CD1c-positive myeloid dendritic cell (primary cell): Measurements from ENCODE around the gene SLC29A3.
A peak's percentile ranks its signal among the peaks of the same experiment; 100 is the strongest.
"Not testable (repeated sequence)": the region's sequence is repeated elsewhere in the genome, so short reads cannot be mapped to it uniquely, and the experiment has no call there.

Experiments
- DNase-seq: peaks from one replicate; pipeline ENCODE4 v3.0.0-alpha.2; 2016; ENCODE audit errors: extremely low spot score

The SLC29A3 gene

DNA sequence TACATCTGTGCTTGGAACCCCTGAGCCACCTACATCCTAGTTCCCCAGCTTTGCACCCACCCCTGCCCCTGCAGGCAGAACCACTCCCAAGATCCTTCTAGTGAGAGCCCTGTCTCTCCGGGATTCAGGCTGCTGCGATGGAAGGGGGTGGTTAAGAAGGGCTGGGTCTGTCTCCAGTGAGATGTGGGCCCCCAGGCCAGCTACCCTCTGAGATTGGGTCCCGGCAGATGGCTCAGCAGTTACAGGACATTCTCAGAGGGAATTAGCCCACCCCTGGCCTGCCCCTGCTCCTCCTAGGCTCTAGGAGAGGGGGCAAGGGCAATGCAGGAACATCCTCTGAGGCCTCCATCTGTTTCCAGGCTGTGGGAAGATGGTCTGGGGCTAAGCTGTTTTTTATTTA lies 27.7 kb downstream of the SLC29A3 start:
- no peak for DNase-seq

DNA sequence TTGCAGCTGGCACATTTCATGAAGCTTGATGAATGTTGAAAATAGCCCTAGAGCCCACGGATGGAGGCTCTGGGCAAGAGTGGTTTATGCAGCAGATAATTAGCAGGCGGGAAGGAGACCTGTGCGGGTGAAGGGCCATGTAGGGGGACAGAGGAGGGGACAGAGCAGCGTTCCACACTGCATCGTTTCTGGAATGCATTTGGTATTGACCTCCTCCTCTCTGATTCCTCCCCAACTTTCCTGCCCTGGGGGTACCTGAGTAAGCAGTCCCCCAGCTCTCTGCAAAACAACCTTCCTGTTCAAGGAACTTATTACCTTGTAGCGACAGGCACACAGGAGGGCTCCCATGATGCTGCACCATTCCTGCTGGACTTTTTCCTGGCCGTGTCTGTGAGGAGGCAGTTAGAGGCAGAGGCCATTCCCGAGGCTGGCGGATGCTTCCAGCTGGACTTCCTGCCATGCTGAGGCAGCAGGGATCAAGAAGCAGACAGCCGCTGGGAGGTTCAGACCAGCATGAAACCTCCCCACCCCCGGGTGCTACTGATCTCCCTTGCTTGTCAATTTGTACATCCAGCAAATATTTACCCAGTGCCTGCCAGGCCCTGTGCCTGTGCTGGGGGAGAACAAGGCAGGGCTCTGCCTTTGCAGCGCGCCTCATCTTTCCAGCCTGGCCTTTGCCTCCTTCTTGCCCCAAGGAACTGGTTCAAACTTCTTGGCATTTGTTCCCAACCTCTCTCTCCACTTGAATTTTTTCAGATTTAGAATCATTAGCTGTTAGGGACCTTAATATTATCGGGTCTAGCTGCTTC lies 28.7 kb downstream of the SLC29A3 start:
- no peak for DNase-seq

DNA sequence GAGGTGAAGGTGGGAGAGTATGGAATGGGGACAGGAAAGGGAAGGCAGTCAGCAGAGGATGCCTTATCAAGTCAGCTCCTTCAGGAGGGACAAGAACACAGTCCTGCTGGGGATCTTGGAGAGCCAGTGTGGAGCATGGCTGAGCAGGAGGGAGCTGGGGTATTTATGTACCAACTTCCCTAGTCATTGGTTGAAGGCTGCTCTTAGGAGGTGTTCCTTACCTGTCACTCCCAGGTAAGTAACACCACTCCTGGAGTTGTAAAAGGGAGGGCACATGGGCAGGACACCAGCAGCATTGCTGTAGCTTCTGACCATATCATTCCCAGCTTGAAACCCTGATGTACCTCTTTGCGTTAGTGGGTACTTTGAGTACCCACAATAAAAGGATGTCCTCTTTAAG lies 29.8 kb downstream of the SLC29A3 start:
- no peak for DNase-seq

DNA sequence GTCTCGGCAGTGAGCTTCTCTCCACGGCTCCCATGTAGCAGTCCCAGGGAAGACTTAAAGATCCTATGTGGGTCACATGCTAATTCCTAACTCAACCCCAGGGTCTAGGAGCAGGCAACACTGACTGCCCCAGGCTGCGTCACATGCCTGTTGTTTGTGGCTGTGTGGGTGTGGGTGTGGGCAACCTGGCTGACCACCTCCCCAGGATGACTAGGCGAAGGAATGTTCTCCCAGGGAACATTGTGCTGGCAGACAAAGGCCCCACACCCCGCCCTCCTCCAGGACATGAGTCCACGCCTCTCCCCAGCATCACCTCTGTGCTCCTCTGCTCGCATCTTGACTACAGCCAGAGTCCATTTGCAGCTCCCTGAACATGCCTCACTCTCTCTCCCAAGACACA lies 30.3 kb downstream of the SLC29A3 start:
- no peak for DNase-seq

DNA sequence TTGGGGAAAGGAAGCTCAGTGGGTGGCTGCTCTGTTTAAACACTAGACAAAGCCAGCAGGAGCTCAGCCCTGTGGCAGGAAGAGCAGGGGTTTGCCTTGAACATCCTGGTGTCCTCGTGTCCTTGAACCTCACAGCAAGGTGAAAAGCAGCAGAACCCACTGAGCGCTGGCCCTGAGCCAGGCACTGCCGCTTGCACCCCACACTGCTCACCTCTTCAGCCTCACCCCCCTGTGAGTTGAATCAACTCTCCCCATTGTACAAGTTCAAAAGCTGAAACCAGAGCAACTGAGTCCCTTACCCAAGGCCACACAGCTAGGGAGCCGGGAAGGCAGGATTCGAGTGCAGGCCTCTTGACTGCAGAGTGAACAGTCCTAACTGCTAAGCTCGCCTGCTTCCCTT lies 32.0 kb downstream of the SLC29A3 start:
- no peak for DNase-seq

DNA sequence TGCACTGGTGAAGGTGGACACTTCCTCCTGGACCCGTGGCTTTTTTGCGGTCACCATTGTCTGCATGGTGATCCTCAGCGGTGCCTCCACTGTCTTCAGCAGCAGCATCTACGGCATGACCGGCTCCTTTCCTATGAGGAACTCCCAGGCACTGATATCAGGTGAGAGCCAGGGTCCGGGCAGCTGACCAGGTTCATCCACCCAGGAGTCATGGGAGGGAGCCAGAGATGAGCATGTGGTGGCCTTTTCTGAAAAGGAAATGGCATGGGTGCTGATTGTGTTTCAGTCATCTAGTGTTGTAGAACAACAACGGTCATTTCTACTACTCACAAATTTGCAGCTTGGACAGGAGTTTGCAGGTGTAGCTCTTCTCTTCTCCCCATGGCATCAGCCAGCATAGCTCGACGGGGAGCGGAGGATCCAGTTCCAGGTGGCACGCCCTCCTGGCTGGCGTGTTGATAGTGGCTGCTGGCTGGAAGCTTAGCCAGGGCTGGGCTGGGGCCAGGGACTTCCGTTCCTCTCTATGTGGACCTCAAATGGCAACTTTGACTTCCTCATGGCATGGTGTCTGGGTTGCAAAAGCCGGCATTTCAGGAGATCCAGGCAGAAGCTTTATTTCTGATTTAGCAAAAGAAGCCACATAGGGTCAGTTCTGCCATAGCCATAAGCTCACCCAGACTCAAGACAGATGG lies 32.7 kb downstream of the SLC29A3 start:
- peak; percentile 48 for DNase-seq

DNA sequence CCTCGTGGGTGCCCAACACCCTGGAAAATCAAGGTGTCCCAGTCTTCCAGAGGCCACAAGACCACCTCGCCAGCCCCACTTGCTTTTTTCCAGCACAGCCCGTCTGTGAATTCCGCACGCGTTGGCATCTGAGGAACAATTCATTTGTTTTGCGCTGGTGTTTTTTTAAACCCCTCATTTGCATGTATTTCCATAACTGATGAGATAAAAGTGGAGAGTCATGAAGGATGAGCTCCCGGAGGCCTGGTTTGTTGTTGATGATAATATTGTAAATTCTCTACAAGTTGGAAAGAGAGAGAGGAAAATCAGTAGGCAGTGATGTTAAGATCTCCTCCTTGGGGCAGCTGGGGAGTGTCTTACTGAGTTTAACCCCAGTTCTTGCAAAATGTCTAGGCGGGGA lies 34.6 kb downstream of the SLC29A3 start:
- DNase-seq = no peak

DNA sequence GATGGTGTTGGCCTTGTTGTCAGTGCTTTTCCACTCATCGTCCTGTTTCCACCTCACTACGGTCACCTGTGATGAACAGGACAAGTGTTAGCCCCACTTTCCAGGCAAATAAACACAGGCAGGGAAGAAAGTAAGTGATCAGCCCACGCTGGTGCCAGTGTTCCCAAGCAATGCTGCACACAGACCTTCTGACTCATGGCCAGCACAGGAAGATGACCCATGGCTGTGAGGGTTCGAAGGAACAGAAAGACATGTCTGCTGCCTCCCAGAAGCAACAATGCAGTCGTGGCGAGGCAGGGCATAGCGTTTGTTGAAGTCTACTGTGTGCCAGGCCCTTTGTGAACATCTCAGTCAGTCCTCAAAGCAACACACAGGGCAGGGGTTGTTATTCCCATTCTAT lies 35.7 kb downstream of the SLC29A3 start:
- DNase-seq = no peak

DNA sequence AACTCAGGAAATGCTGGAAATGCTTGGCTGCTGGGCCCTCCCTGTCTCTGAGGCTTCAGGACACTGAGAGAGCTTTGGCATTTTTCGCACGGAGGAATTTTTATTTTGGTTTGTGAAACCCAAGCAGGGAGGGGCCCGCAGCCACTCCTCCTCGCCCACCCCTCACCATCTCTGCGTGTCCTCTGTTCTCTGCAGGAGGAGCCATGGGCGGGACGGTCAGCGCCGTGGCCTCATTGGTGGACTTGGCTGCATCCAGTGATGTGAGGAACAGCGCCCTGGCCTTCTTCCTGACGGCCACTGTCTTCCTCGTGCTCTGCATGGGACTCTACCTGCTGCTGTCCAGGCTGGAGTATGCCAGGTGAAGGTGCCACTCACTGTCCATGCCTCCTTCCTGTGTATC lies 36.8 kb downstream of the SLC29A3 start:
- DNase-seq = no peak

DNA sequence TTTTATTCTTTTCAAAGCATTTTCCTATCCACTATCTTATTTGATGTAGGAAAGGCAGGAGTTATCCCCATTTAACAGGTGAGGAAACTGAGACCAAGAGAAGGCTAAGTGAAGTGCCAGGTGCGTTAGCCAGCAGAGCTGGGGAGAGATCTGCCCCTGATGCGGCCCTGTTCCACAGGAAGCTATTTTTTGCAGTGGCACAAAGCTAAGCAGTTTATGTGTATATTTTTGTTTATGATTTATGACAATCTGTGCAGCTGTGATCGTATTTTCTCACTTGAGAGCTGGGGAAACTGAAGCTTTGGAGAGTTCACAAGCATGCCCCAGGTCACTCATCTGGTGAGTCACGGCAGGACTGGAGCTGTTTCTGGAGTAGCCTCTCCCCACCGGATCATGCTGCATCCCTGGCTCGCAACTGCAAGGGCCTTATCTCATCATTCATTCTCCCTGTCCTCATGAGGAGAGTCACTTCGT lies 38.8 kb downstream of the SLC29A3 start:
- peak; percentile 32 for DNase-seq

DNA sequence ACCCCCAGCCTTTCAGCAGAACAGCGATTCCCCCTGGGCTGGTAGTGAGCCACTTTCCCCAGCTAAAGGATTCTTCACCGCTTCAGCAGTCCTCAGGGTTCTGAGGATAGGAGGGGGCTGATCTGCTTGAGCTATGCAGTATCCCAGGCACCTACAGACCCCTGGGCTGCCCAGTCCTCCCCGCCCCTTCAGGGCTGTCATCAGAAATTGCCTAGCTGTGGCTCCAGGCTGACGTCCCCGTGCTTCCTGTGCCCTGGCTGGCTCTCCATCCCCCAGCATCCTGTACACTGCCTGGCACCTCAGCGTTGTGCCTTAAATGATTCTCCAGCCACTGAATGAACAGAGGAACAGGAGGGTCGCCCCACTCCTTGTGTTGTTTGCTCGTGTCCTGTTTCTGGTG lies 39.2 kb downstream of the SLC29A3 start:
- no peak for DNase-seq

DNA sequence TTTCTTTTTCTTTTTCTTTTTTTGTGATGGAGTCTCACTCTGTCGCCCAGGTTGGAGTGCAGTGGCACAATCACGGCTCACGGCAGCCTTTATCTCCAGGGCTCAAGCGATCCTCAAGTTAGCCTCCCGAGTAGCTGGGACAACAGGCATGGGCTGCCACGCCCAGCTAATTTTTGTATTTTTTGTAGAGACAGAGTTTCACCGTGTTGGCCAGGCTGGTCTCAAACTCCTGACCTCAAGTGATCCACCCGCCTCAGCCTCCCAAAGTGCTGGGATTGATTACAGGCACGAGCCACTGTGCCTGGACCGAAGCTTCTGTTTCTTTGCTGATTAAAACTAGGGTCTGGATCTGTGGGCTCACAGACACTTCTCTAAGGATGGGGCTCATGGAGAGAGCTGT lies 39.8 kb downstream of the SLC29A3 start:
- not testable (repeated sequence) for DNase-seq

DNA sequence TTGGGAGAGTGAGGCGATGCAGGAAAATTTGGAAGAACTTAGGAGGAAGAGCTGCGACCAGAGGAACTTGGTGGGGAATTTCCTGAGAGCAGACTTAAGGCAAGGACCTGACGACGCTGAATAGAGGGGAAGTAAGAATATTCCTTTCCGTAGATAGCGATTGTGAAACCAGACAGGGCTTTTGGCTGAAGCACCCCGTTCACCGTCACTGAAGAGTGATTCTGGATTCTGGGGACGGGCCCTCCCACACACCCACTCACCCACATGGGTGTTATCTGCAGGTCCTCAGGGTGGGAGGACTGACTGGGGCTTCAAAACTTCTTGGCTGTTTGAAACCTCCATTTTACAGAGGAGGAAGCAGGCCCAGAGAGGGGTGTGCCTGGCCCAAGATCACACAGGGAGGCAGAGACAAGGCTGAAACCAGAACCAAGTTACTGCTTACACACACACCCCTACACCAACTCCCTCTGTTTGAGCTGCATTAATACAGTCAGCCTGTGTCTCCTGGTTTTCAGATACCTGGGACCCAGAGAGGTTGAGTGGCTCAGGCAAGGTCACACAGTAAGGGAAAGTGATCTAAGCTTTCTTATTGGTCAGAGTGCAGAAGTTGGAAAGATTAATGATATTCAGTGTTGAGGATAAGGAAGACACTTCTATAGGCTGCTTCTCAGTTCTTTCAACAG lies 40.4 kb downstream of the SLC29A3 start:
- peak; percentile 96 for DNase-seq

DNA sequence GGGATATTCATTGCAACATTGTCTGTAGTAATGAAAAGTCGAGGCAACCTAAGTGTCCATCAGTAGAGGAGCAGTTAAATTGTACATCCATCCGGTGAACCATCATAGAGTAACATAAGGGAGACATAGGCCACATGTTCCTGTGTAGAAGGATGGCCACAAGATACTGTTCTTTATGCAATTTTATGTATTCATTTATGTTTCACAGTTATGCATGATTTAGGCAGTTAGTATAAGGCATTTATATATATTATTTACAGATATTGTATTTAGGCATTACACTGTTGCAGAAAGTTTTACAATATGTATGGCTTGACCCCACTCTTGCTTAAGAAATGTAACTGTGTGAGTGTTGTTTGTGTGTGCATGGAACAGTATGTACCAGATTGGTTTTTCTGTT lies 41.7 kb downstream of the SLC29A3 start:
- DNase-seq = no peak

DNA sequence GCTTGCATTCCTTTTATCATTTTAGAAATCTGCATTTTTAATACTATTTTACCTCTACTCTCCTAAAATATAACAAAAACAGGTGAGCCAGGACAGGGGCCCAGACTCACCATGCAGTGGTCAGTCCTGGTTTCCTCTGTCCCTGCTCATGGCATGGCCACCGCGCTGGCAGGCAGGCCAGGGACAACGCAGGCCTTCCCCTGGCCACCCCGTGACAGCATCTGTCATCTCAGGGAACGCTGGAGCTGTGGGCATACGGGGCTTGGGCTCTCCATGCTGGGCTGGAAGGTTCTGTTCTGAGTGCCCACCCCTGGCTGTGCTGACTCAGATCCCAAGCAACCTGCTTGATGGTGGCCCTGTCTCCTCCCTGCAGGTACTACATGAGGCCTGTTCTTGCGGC lies 42.5 kb downstream of the SLC29A3 start:
- no peak for DNase-seq

DNA sequence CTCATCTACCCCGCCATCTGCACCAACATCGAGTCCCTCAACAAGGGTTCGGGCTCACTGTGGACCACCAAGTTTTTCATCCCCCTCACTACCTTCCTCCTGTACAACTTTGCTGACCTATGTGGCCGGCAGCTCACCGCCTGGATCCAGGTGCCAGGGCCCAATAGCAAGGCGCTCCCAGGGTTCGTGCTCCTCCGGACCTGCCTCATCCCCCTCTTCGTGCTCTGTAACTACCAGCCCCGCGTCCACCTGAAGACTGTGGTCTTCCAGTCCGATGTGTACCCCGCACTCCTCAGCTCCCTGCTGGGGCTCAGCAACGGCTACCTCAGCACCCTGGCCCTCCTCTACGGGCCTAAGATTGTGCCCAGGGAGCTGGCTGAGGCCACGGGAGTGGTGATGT lies 43.1 kb downstream of the SLC29A3 start:
- no peak for DNase-seq

DNA sequence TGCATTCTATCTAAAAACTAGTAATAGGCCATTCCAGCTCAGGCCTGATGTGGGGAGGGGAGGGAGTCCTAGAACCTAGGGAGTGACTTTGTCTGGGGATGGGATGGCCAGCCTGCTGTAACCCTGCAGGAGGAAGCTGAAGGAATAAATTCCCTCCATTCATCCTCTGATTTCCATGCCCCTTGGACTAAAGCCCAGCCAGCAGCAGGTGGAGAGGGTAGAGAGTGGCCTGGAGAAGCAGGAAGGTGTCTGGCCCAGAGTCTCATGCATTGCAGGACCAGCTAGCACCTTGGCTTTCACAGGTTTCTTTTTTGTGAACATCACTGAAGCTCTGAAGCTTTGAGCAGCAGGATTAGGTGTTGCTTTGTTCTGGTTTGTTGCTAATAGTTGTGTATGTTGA lies 44.9 kb downstream of the SLC29A3 start:
- no peak for DNase-seq

DNA sequence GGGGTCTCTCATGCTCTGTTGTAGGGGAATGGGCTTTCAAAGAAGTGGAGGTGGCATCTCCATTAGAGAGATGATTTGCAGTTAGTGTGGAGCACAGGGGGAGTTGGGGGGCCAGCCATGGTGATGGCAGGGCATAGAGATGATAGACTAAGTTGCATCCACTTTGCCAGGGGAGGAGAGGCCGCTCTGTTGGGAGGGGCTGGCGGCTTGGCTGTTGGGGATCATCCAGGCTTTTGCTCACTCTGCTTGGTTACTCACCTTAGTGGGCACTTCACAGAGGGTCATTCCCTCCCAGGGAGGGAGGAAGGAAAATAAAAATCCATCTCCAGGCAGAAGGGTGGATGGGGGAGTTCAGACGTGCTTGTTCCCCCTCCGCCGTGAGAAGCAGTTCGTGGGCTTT lies 46.3 kb downstream of the SLC29A3 start:
- DNase-seq = no peak

DNA sequence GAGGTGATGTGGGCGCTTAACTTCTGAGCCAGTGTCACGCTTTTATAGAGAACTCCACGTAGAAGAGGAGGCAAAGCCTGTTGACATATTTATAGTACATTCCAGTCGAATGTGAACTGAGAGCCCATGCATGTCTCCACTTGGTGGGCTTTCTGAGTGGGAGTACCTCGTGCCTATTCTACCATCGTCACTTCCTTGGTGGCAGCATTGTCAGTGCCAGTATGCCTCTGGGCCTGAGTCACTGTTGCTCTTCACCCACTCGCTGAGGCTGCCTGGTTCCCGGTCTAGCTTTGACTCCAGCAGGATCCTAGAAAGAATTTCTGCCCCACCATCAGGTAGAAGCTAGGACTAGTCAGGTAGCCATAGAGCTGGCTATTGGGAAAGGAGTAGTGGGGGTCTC lies 47.6 kb downstream of the SLC29A3 start:
- DNase-seq = peak; percentile 94

DNA sequence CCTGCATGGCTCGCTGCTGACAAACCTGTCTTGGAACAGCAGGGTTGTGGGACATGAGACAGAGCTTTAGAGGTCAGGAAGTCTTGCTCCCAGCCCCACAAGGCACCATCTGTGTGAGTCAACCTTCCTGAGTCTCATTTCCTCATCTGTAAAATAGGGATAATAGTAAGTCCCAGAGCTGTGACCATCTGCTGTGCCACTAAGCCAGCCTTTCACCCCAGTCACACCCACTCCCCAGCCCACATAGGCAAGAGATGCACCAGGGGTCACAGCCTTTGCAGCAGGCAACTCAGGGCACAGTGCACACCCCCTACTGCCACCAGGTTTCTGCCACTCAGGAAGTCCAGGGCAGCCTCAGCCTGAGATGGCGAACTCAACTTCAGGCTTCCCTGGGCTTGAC lies 48.2 kb downstream of the SLC29A3 start:
- DNase-seq = peak; percentile 93

DNA sequence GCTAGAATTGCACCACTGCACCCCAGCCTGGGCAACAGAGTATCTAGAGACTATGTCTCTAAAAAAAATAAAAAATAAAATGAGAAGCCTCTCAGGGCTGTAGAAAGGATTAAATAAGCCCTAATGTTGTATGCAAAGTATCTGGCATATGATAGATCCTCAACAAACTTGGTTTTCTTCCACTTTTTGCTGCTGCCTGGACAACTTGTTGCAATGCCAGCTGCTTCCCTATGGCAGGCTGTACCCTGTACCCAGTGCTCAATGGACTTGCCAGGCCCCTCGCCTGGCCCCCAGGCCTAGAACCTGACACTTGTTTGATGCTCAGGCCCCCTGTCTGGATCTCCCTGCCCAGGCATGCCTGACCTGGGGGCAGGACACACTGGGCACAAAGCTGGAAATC lies 49.1 kb downstream of the SLC29A3 start:
- DNase-seq = peak; percentile 27

DNA sequence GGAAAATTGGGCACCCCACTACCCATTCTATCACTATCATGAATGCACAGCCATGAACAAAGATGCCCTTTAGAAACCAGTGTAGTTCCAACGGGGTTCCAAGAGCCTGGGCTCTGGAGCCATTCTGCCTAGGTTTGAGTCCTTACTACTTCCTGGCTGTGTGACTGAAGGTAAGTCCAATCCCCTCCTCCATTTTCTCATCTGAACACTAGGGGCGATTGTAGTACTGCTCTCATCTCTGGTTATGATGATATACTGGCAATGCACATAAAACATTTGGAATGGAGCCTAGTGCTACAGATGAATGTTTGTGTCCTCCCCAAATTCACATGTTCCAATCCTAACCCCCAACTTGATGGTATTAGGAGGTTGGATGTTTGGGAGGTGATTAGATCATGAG lies 49.6 kb downstream of the SLC29A3 start:
- no peak for DNase-seq

DNA sequence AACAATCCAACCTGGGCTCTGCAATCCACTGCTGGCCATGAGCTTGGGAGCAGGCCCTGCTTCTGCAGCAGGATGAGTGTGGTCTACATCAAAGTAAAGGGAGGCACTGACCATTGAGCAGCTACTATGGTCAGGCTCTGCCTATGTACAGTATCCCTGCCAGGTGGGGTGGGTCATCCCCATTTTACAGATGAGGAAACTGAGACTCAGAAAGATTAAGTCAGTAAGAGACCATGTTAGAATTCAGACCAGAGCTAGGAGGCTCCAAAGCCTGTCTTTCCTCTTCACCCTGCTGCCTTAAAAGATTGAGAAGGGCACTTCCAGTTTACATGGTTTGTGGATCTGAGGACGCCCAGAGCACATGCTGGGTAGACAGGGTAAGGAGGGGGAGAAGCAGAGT lies 50.5 kb downstream of the SLC29A3 start:
- no peak for DNase-seq
